Trophoblast cell (in vitro differentiated cells and primary cell): ENCODE results near the gene SMYD3.

Experiments
- DNase-seq, 2 donors: peaks; one replicate each; pipeline ENCODE4 v3.0.0-alpha.2; 2016
- H2AFZ ChIP-seq: 2 replicates; pipeline ENCODE4 v1.6.1; 2013; ENCODE audit warnings: low read length, moderate library complexity, mild to moderate bottlenecking; ENCODE audit not compliant: insufficient read depth, poor library complexity
- H2AK5ac ChIP-seq: 2 replicates; pipeline ENCODE4 v1.6.1; 2013; ENCODE audit warnings: mild to moderate bottlenecking, low read length
- H2BK120ac ChIP-seq: 2 replicates; pipeline ENCODE4 v1.6.1; 2013; ENCODE audit warnings: low read length, mild to moderate bottlenecking, moderate library complexity; ENCODE audit not compliant: insufficient read depth, poor library complexity
- H2BK12ac ChIP-seq: 2 replicates; pipeline ENCODE4 v1.6.1; 2013; ENCODE audit warnings: mild to moderate bottlenecking, low read length, moderate library complexity
- H2BK5ac ChIP-seq: 2 replicates; pipeline ENCODE4 v1.6.1; 2013; ENCODE audit warnings: low read length, low read depth, moderate library complexity, mild to moderate bottlenecking; ENCODE audit not compliant: poor library complexity
- H3K14ac ChIP-seq: 2 replicates; pipeline ENCODE4 v1.6.1; 2013; ENCODE audit warnings: mild to moderate bottlenecking, low read length
- H3K18ac ChIP-seq: 2 replicates; pipeline ENCODE4 v1.6.1; 2013; ENCODE audit warnings: mild to moderate bottlenecking, low read length
- H3K23ac ChIP-seq: 2 replicates; pipeline ENCODE4 v1.6.1; 2013; ENCODE audit warnings: low read length
- H3K27ac ChIP-seq: 2 replicates; pipeline ENCODE4 v1.5.1; 2013; ENCODE audit warnings: low read depth, mild to moderate bottlenecking, inconsistent platforms, low read length, moderate library complexity
- H3K27me3 ChIP-seq: 2 replicates; pipeline ENCODE4 v1.6.1; 2013; ENCODE audit warnings: inconsistent platforms, mild to moderate bottlenecking, low read length, moderate library complexity; ENCODE audit not compliant: insufficient read depth
- H3K36me3 ChIP-seq, 2 experiments: 1 replicate in 1 of 2; 2 replicates in 1 of 2; pipeline ENCODE4 v1.6.1; 2013; ENCODE audit warnings: low read length in 2 of 2, mild to moderate bottlenecking in 2 of 2, moderate library complexity in 1 of 2; ENCODE audit not compliant: insufficient read depth in 2 of 2, control insufficient read depth in 1 of 2
- H3K4ac ChIP-seq: 2 replicates; pipeline ENCODE4 v1.6.1; 2013; ENCODE audit warnings: low read depth, mild to moderate bottlenecking, low read length, moderate library complexity
- H3K4me1 ChIP-seq, 2 experiments: 1 replicate in 1 of 2; 2 replicates in 1 of 2; pipeline ENCODE4 v1.6.1; 2013; ENCODE audit warnings: low read length in 2 of 2, mild to moderate bottlenecking in 2 of 2, moderate library complexity in 1 of 2; ENCODE audit not compliant: insufficient read depth in 2 of 2, control insufficient read depth in 1 of 2
- H3K4me2 ChIP-seq: 2 replicates; pipeline ENCODE4 v1.6.1; 2013; ENCODE audit warnings: inconsistent platforms, mild to moderate bottlenecking, low read length, moderate library complexity
- H3K4me3 ChIP-seq: 2 replicates; pipeline ENCODE4 v1.5.1; 2013; ENCODE audit warnings: mild to moderate bottlenecking, low read depth, low read length, inconsistent platforms
- H3K79me1 ChIP-seq: one replicate; pipeline ENCODE4 v1.6.1; 2013; ENCODE audit warnings: low read length
- H3K79me2 ChIP-seq: 2 replicates; pipeline ENCODE4 v1.6.1; 2013; ENCODE audit warnings: low read length, mild to moderate bottlenecking; ENCODE audit not compliant: control insufficient read depth, insufficient read depth, poor library complexity
- H3K9ac ChIP-seq: 2 replicates; pipeline ENCODE4 v1.6.1; 2013; ENCODE audit warnings: mild to moderate bottlenecking, low read length
- H3K9me3 ChIP-seq: 2 replicates; pipeline ENCODE4 v1.6.1; 2013; ENCODE audit warnings: low read depth, mild to moderate bottlenecking, control low read depth, inconsistent platforms, low read length; ENCODE audit not compliant: insufficient read depth
- H4K12ac ChIP-seq: 2 replicates; pipeline ENCODE4 v1.6.1; 2013; ENCODE audit warnings: low read depth, mild to moderate bottlenecking, low read length, moderate library complexity
- H4K8ac ChIP-seq: 2 replicates; pipeline ENCODE4 v1.6.1; 2013; ENCODE audit warnings: low read depth, mild to moderate bottlenecking, low read length, moderate library complexity
- H4K91ac ChIP-seq: one replicate; pipeline ENCODE4 v1.6.1; 2013; ENCODE audit warnings: low read depth, mild to moderate bottlenecking, low read length, moderate library complexity
- WGBS: extraction: QIAGEN DNeasy Blood & Tissue Kit; methylation state at CpG from one replicate; pipeline ENCODE4 v1.1.7; 2013; ENCODE audit warnings: missing lambda C conversion rate; ENCODE audit not compliant: insufficient read length, insufficient coverage; ENCODE audit errors: extremely low coverage; 5-methylcytosine and 5-hydroxymethylcytosine counted together

The SMYD3 gene

GRCh38 chr1:246343251-246343650 lies 163.8 kb downstream of the SMYD3 start:
- H3K36me3 ChIP-seq = peaks cover 4 to 8% of the 10 kb centered on the region in 2 experiments
- H3K79me2 ChIP-seq = no peaks in the 10 kb centered on the region
- no peaks in the 10 kb centered on the region for H3K27me3 ChIP-seq
- H2BK12ac ChIP-seq = no peak overlapping the region
- H3K79me1 ChIP-seq = no peaks in the 10 kb centered on the region
- no peak overlapping the region for H4K91ac ChIP-seq
- H3K14ac ChIP-seq = no peak overlapping the region
- no peak overlapping the region for H2BK5ac ChIP-seq
- no peak overlapping the region for H3K4me2 ChIP-seq
- H2BK120ac ChIP-seq = no peak overlapping the region
- H4K12ac ChIP-seq = no peak overlapping the region
- no peak overlapping the region for H3K18ac ChIP-seq
- no peak overlapping the region for H3K4ac ChIP-seq
- no peak overlapping the region for H2AK5ac ChIP-seq
- peaks cover 1% of the 10 kb centered on the region for H3K9me3 ChIP-seq
- H3K23ac ChIP-seq = no peak overlapping the region
- H3K4me3 ChIP-seq = no peak overlapping the region
- no peak overlapping the region for H2AFZ ChIP-seq
- no peak for DNase-seq
- no peak overlapping the region for H4K8ac ChIP-seq
- no CpG with 5 or more reads among the region's 1 CpG for WGBS
- peak overlapping the region; percentile 10 for H3K9ac ChIP-seq
- no peaks in the 10 kb centered on the region for H3K4me1 ChIP-seq
- H3K27ac ChIP-seq = no peak overlapping the region

GRCh38 chr1:246338546-246338945 lies 168.5 kb downstream of the SMYD3 start:
- Histone ChIP-seq H4K8ac (no peak overlapping the region), H3K4me2 (no peak overlapping the region), H3K27me3 (no peaks in the 10 kb centered on the region)

GRCh38 chr1:246338098-246338497 lies 169.0 kb downstream of the SMYD3 start:
- Histone ChIP-seq H2BK120ac (no peak overlapping the region), H3K36me3 (peaks cover 5 to 6% of the 10 kb centered on the region in 2 experiments), H3K4ac (no peak overlapping the region), H3K4me2 (no peak overlapping the region), H3K9me3 (peaks cover 1% of the 10 kb centered on the region), H3K27ac (no peak overlapping the region), H3K79me1 (peaks cover 2% of the 10 kb centered on the region), H4K91ac (no peak overlapping the region), H4K8ac (no peak overlapping the region), H3K18ac (no peak overlapping the region), H4K12ac (no peak overlapping the region), H2BK12ac (no peak overlapping the region), H3K4me3 (no peak overlapping the region), H3K14ac (no peak overlapping the region), H3K4me1 (no peaks in the 10 kb centered on the region), H3K27me3 (no peaks in the 10 kb centered on the region), H3K9ac (no peak overlapping the region), H2BK5ac (no peak overlapping the region), H3K23ac (no peak overlapping the region), H2AFZ (no peak overlapping the region), H3K79me2 (no peaks in the 10 kb centered on the region), H2AK5ac (no peak overlapping the region)
- no CpG with 5 or more reads among the region's 4 CpGs for WGBS
- no peak for DNase-seq

More at GRCh38 chr1:246338546-246338945, 168.5 kb downstream of the SMYD3 start:
- no peak overlapping the region for H2AK5ac ChIP-seq
- H3K9ac ChIP-seq = no peak overlapping the region
- peaks cover 5% of the 10 kb centered on the region in 2 experiments for H3K36me3 ChIP-seq
- H2BK120ac ChIP-seq = no peak overlapping the region
- DNase-seq = no peak
- no peak overlapping the region for H3K18ac ChIP-seq
- no peak overlapping the region for H3K4ac ChIP-seq
- no peaks in the 10 kb centered on the region for H3K4me1 ChIP-seq
- no peak overlapping the region for H2BK5ac ChIP-seq
- no CpG with 5 or more reads among the region's 4 CpGs for WGBS
- H3K23ac ChIP-seq = no peak overlapping the region
- H3K27ac ChIP-seq = no peak overlapping the region
- H3K79me1 ChIP-seq = peaks cover 2% of the 10 kb centered on the region
- no peak overlapping the region for H3K14ac ChIP-seq
- no peak overlapping the region for H2BK12ac ChIP-seq
- no peaks in the 10 kb centered on the region for H3K79me2 ChIP-seq
- no peak overlapping the region for H2AFZ ChIP-seq
- no peak overlapping the region for H3K4me3 ChIP-seq
- H4K91ac ChIP-seq = no peak overlapping the region
- peaks cover 1% of the 10 kb centered on the region for H3K9me3 ChIP-seq
- H4K12ac ChIP-seq = no peak overlapping the region

- no peak overlapping the region for H3K14ac ChIP-seq
- DNase-seq = no peak
- no peak overlapping the region for H3K4ac ChIP-seq
- no peak overlapping the region for H3K4me2 ChIP-seq
- no peak overlapping the region for H4K8ac ChIP-seq
- H2BK12ac ChIP-seq = no peak overlapping the region
- peaks cover 1% of the 10 kb centered on the region for H3K9me3 ChIP-seq
- no peak overlapping the region for H3K18ac ChIP-seq
- no peak overlapping the region for H3K4me3 ChIP-seq
- peaks cover 5 to 6% of the 10 kb centered on the region in 2 experiments for H3K36me3 ChIP-seq
- H3K79me1 ChIP-seq = peaks cover 2% of the 10 kb centered on the region
- no peak overlapping the region for H2BK120ac ChIP-seq
- no peak overlapping the region for H3K23ac ChIP-seq
- no peaks in the 10 kb centered on the region for H3K27me3 ChIP-seq
- no peak overlapping the region for H2AK5ac ChIP-seq
- no peak overlapping the region for H4K91ac ChIP-seq
- no peak overlapping the region for H3K27ac ChIP-seq
- H2BK5ac ChIP-seq = no peak overlapping the region
- no CpG with 5 or more reads among the region's 5 CpGs for WGBS
- H3K79me2 ChIP-seq = no peaks in the 10 kb centered on the region
- H4K12ac ChIP-seq = no peak overlapping the region
- H2AFZ ChIP-seq = no peak overlapping the region
- no peak overlapping the region for H3K9ac ChIP-seq
- no peaks in the 10 kb centered on the region for H3K4me1 ChIP-seq
Measured at GRCh38 chr1:246335151-246335550, 171.9 kb downstream of the SMYD3 start.
